Peyer's patch (tissue), 4 donors: ENCODE results near the gene NPFFR1.

Experiments used
- POLR2A ChIP-seq, 2 donors: fragments of 450-650 bp; IDR thresholded peaks; one replicate each; pipeline ENCODE4 v1.5.1; 2017; ENCODE audit warnings: antibody characterized with exemption in 2 of 2, mild to moderate bottlenecking in 2 of 2, moderate library complexity in 2 of 2
- TF ChIP-seq, protein P1 (sequence below), 6 experiments: fragments of 450-650 bp in 4 of 6; fragments of 200-600 bp in 2 of 6; sonication (generic) in 1 of 6; IDR thresholded peaks; one replicate each; pipeline ENCODE4 v1.5.1; 2017 to 2019; ENCODE audit warnings: antibody characterized with exemption in 6 of 6, mild to moderate bottlenecking in 3 of 6, moderate library complexity in 1 of 6

GRCh38 chr10:70206762-70207161 is 77.0 kb downstream of the NPFFR1 start:
- TF ChIP-seq POLR2A (IDR thresholded peaks at IDR 0.05), result no peak
- TF ChIP-seq, protein P1, sequence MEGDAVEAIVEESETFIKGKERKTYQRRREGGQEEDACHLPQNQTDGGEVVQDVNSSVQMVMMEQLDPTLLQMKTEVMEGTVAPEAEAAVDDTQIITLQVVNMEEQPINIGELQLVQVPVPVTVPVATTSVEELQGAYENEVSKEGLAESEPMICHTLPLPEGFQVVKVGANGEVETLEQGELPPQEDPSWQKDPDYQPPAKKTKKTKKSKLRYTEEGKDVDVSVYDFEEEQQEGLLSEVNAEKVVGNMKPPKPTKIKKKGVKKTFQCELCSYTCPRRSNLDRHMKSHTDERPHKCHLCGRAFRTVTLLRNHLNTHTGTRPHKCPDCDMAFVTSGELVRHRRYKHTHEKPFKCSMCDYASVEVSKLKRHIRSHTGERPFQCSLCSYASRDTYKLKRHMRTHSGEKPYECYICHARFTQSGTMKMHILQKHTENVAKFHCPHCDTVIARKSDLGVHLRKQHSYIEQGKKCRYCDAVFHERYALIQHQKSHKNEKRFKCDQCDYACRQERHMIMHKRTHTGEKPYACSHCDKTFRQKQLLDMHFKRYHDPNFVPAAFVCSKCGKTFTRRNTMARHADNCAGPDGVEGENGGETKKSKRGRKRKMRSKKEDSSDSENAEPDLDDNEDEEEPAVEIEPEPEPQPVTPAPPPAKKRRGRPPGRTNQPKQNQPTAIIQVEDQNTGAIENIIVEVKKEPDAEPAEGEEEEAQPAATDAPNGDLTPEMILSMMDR (IDR thresholded peaks at IDR 0.05), result no peak
